GM04504 (cell line): ENCODE data around the gene STAC3.
"Not testable (repeated sequence)": the region's sequence is repeated elsewhere in the genome, so short reads cannot be mapped to it uniquely, and the experiment has no call there.

ENCODE experiments used
- DNase-seq: peaks from one replicate; pipeline ENCODE4 v3.0.0-alpha.2; 2012; ENCODE audit warnings: low read depth

STAC3 gene

DNA sequence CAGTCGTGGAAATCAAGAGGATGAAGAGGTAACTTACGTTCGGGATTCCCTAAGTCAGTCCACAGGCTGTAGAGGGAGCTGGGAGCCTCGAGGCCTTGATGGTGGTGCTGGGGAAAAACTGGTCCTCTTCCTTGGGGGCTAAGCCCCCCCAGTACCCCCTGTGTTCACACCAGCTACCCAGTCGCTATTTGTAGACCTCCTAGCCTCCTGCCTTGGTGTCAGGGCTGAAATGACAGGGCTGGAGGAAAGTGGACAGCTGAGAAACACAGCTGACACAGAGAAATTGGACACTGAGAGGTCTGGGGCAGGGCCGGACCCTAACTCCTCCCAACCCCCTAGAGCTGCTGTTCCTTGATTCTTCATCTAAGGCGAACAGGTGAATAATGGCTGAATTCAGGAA, at the start of gene STAC3:
TSS of gene STAC3 (minus strand) at position 232 of the 400 bp plus-strand sequence. CDS start 1,551 bp downstream, outside the sequence.
- no peak for DNase-seq

DNA sequence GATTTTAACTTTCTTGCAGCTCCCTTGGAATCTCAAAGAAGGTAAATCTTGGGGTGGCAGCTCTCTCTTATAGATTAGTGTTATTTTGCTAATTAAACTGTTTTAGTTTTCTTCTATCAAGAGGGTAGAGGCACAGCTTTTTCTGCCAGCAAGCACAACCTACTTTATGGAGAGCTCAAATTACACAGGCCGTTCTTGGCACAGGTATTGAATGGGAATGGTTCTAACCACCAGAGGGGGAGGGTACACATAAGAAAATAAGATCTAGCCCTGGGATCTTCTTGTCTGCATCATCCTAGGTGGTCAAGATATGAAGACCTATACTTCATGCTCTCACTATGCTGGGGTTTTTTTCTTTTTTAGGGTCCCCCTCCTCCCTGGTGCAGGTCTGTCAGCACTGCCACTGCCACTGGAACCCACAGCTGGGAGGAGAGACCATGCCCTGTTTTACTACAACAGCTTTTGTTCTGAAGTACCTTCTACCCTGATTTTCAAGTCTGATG, 48.6 kb upstream of the STAC3 start:
- no peak for DNase-seq

DNA sequence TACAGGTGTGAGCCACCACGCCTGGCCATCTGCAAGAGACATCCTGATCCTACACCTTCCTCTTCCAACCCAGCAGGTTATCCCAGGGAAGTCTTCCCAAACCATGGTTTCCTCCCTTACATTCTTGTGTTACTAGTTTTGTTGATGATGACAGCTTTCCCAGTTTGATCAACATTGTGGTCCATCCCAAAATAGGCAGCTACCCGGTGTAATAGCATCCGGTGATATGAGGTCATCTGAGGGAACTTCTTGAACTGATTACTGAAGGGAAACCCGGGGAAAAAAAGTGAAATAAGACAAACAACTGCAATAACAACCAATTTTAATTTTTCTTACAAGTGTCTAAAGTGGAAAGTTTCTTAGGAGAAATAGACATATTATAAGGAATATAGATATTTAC, 45.3 kb upstream of the STAC3 start:
- DNase-seq = no peak

DNA sequence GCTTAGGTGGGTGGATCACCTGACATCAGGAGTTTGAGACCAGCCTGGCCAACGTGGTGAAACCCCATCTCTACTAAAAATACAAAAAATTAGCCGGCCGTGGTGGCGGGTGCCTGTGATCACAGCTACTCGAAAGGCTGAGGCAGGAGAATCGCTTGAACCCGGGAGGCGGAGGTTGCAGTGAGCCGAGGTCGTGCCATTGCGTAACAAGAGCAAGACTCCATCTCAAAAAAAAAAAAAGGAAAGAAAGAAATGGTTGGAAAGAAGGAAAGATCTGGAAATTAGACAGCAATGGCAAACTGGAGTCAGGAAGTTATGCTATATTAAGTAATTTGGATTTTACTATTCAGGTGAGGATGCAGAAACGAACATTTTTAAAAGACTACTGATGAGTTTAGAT, 31.1 kb upstream of the STAC3 start:
- not testable (repeated sequence) for DNase-seq

DNA sequence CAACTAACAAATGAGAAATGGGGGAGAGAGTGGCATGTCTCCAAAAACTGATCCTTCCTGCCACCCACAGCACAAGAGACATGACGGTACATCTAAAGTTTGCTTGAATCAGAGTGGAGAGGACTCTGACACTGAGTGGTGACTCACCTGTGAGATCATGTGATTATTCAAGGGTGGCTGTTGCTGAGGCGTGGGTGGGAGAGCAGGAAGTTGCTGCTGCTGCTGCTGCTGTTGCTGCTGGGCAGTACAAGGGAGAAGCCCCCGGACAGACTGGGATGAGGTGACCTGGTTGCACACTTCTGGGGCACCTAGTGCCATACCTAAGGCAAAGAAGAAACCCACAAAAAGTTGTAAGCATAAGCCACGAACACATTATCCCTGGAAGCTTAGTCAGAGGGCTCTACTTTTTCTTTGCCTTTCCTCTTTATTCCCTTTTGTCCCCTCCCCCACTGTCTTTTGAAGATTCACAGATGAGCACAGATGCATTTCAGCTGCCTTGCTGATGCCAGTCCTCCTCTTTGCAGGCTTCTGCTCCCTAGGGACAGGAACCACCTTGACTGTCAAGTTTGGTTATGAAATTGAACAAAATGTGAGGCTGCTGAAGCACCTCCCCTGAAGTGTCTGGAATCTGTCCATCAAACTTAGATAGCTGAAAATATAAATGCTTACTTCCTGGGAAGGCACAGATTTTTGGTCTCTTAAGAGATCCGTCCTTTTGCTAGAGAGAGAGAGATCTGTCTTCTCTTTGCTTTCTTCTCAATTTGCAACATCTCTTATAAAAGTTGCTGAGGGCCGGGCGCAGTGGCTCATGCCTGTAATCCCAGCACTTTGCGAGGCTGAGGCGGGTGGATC, 29.4 kb upstream of the STAC3 start:
- peak; percentile 80 for DNase-seq

DNA sequence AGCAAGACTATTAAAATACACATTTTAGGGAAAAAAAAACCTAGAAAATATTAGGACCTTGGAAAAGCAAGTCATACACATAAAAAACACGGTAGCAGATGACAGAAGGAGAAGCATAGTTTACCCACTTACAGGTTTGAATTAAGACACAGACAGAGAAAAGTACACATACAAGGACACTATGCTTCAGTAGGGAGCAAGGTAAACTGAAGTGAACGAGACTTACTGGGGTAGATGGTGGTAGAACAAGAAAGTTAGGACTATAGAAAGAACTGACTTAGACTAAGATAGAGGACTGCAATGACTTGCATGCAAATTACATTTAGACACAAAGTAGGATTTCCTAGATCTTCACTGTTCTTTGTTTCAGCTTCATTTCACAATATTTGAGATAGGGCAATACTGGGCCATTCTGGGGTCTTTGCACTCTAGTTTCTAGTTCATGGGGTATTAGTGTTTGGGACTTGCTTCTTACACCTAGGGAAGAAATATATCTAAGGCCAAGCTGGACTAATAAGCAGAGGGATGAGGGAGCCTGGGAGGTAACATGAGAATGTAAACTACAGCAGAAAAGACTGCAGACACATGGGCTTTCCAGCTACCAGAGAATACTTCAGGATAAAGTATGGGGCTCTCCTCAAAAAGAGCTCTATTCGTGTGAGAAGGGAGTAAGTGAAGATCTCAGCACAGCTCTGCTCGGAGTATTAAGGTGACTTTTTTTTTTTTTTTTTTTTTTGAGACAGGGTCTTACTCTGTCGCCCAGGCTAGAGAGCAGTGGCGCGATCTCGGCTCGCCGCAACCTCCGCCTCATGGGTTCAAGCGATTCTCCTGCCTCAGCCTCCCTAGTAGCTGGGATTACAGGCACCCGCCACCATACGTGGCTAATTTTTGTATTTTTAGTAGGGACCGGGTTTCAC, 27.7 kb upstream of the STAC3 start:
- DNase-seq = no peak

DNA sequence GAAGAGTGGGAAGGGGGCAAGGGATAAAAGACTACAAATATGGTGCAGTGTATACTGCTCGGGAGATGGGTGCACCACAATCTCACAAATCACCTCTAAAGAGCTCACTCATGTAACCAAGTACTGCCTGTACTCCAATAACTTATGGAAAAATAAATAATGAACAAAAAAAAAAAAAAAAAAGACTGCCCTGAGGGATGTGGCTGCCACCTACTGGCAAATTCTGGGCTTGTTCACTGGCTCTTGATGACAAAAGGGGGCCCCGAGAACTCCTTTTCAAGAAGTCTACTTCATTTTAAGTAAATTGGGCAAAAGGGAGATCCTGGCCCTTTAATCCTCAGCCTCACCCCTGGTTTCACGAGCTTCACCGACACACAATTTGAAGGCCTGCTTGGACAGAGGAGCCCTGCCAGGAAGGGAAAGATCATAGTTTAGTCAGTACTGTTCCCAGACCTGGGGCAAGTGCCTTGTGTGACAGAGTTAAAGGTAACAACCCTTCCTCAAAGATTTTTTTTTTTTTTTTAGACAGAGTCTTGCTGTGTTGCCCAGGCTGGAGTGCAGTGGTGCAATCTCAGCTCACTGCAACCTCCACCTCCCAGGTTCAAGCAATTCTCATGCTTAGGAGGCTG, 26.1 kb upstream of the STAC3 start:
- DNase-seq = no peak

DNA sequence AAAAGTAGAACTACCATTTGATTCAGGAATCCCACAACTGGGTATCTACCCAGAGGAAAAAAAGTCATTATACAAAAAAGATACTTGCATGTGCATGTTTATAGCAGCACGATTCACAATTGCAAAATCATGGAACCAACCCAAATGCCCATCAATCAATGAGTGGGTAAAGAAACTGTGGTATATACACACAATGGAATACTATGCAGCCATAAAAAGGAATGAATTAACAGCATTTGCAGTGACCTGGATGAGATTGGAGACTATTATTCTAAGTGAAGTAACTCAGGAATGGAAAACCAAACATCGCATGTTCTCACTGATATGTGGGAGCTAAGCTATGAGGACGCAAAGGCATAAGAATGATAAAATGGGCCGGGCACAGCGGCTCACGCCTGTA, 25.2 kb upstream of the STAC3 start:
- DNase-seq = not testable (repeated sequence)

DNA sequence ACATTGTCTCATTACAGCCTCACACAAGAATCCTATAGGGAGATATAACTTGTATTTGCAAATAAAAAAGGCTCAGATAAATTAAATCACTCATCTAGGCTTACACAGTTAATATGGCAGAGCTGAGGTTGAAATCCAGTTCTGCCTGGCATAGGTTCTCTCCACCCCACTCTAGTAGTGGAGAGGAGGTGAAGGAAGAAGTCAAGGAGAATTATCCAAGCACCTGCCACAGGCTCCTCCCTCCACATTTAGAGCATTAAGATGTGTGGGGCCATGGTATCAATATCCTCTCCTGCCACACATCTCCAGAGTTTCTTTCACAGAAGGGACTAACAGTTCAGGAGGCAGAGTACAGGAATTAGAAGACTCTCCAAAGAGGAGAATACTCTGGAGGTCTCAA, 22.5 kb upstream of the STAC3 start:
- no peak for DNase-seq

DNA sequence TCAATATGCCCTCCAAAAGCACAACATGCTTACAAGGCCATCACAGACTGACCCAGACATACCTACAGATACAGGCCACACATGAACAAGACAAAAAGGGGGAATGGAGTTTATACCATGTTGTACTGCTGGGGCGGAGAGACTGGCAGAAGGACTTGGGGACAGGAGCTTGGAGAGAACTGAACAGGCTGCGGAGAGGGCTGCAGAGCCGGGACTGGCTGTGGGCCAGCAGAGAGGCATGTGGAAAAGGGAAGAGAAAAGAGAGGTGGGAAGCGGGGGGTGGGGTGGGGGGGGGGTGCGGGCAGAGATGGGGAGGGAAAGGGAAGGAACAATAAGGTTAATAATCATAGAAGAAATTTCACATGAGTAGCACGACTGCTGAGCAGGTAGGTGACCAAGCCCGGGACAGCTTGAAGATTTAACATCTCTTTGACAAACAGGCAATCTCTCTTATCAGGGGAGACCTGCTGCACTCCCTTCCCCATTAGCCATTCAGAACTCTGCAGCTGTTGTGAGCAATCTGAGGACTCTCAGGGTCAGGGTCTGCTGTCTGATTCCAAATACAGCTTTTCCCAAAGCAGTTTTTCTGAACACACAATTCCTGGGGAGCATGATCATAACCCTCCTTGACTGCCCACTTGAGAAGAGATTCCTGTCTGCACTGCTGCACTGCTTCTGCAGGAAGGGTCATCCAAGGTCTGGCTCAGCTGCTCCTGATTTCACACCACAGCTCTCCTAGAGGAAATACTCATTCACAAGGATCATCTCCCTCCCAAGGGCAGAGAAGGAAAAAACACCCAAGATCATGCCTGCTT, 21.6 kb upstream of the STAC3 start:
- peak; percentile 15 for DNase-seq

DNA sequence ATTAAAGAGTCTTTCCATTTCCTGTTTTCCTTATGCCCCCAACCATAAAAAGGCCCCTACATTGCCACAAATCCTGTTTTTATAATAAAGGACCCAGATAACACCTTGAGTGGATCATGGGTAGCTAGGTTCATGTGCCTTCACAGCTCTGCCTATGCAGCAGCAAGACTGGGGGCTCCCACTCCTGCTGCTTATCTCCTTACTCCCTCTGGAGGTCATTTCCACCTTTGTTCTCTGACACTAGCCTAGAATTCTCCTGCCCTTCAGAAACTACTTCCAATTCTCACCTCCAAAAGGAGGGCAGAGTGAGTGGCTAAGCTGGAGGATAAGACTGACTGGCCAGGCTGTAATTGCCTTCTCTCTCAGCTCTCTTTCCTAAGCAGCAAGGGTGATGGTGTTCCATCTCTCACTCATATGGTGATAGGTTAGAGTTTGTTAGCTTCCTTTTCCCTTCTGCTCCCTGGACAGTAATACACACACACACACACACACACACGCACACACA, 20.0 kb upstream of the STAC3 start:
- no peak for DNase-seq

DNA sequence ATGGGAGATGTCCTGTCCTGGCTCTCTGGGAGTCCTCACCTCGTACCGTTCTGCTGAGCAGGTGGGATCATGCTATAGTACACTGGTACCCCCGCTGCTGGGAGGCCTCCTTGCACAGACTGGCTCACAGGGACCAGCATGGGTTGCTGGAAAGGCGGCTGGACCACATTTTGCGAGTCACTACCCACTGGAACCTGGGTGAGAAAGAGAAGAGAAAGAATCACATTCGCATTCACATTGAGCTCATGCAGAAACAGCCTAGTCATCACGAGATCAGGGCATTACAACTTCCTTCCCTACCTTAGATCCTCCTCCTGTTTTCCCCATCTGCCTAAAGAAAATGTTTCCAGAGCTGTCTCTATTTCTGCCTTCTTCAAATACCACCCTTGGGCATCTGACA, 17.3 kb upstream of the STAC3 start:
- DNase-seq = no peak

DNA sequence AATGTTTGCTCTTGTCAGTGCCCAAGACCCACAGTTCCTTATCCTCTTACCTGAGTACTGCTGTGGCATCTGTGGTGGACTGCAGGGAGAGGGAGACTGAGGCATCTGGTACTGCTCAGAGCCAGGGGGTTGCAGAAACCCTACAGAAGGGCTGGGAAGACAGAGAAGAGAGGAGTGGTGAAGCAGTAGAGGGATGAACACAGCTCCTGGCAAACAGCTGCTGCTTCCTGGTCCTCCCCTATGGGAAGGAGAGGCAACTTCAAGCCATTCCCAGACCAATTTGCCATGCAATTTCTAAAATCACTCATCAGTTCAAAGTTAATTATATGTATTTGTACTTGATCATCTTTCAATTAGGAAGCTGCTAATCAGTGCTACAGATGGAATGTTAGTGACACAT, 15.7 kb upstream of the STAC3 start:
- DNase-seq = no peak

DNA sequence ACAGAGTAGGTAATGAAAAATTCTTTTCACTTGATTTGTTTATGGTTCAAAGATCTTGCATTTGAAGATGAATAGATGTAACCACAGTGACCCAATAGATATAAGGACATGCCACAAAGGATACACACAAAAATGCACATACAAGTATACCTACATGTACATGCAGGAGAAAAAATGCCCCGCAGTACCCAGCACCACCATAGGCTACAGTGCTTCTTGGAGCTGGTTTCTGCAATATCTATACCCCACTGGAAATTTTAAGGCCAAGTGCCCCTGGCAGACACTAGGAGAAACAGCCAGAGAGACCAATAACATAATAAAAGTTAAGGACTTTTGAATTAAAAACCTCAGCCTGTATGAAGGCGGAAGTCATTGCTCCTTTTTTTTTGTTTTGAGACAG, 12.1 kb upstream of the STAC3 start:
- no peak for DNase-seq

DNA sequence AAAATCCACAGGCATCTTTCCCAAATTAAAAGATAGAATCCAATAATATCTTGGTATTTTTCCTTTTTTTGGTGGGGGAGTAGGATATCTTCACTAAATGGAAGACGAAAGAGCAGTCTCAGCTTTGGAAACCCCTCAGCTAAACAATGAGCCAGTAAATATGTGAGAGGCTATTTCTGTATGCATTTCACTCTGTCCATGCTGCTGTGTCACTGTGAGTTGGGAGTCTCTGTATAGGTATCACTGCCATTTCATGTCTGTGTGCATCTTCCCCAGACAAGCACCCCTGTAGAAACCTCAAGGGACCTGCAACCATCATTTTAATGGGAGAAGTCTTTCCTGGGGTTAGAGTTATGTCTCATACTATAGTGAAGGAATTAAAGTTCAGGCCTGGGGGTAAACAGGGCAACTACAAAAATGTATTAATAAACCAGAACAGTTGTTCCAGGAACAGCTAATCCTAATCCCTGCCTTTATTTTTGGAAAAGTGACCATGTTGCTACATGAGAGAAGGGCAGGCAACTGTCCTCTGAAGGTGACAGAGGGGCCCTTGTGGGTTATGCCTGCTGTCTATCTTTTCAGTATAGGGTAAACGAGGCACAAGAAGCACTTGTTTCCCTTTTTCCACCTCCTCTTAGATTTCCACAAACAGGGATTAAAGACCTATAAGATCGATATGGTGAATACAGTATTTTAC, 11.3 kb upstream of the STAC3 start:
- no peak for DNase-seq

DNA sequence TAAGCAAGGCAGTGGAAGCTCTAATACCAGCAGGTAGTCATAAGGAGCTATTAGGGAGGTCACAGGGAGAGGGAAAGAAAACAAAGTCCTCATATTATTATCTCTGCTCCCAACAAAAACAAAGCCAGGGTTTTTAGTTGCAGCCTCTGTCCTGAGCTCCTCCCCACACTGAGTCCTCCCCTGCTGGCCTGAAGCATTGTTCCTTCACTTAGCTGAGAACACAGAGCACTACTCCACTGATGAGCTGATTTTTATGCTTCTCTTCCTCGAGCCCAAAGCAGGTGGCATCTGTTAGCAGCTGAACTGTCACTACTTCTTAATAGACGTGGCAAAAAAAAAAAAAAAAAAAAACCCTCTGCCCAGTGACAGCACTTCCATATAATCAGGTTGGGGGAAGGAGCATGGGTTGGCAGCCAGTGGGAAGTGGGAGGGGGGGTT, 10.5 kb upstream of the STAC3 start:
- DNase-seq = no peak

DNA sequence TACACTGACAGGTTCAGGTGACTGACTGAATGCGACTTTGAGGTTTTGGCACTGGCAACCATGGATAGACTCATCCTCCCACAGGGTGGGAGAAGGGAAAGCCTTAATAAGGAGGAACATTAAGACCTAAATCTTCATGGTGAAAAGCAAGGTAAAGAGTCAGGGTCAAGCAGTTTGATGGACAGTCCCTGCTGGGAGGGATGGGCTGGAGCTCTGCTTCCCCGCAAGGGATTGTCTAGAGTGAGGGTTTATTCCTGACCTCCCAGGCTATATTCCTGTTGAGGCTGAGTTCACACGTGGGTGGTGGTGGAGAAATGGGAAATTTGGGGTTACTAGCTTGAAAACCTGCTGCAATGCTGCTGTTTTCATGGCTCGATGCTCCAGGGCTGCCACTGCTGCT, 9.4 kb upstream of the STAC3 start:
- DNase-seq = no peak

DNA sequence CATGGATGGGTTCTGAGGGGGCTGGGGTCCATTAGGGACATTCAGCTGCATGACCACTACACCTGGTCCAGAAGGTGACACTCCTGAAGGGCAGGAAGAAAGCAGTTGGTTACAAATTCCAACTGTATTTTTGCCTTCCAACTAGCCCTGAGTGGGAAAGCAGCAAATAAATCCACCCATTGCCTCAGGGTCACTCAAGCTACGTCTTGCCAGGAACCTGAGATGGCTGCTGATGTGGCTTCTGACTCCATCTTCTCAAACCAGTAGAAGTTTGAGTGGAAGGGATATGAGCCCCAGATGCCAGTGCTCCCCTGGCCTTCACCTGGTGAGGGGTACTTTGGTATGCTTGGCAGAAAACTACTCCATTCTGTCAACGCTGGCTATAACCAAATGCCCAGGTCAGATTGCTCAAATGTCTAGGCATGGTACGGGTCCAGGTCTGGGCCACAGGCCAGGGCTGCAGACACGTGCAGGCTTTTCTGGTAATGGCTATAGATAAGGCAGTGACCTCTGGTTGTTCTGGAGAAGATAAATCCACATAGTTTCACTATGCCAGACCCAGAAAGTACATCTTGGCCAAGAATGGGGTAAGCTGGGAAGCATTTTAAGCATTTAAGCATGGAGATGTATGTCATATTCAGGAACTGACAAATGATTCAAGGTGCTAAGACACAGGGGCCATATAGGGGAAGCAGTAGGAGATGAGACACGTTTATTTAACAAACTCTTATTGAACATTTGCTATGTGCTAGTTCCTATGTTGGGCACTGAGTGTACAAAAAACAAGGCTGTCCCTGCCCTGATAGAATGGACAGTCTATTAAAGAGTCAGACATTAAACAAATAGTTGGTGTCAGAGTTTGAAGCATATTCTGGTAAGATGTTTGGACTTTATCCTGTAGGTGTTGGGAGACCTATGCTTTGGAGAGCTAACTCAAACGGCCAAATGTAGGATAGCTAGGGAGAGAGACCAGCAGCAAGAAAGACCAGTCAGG, 8.3 kb upstream of the STAC3 start:
- DNase-seq = no peak

DNA sequence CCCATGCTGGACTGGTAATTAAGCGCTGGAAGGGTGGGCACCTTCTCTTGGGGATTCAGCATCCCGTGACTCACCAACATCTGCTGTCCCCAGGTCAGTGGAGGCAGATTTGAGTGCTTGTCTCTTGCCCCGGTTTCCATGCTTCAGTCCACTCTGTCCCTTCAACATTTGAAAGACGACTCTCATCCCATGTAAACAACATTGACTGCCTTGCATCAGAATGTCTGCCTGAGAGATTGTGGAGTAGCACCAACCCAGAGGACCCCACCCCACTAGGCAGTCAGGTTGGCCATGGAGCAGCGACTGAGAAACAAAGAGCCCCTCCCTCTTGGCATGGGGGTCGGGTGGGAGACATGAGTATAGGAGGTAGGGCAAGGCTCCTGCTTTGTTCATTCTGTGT, 4.9 kb upstream of the STAC3 start:
- DNase-seq = no peak
